Endothelial cell (in vitro differentiated cells): ENCODE data around the gene WWP2. TPM values are rescaled to one million over a fixed set of nuclear protein-coding genes. Genes with fewer than 3 reads are reported as not detected.

ENCODE experiments used
- DNase-seq: peaks from one replicate; pipeline ENCODE4 v3.0.0; 2021; ENCODE audit warnings: low spot score
- H3K27ac Mint-ChIP-seq: one replicate; pipeline ENCODE4 v1.8.0; 2021; ENCODE audit warnings: mixed read lengths, inconsistent platforms; ENCODE audit not compliant: unreplicated experiment
- H3K27me3 Mint-ChIP-seq: one replicate; pipeline ENCODE4 v1.8.0; 2021; ENCODE audit warnings: mild to moderate bottlenecking, moderate library complexity, mixed read lengths, inconsistent platforms; ENCODE audit not compliant: unreplicated experiment
- H3K36me3 Mint-ChIP-seq: one replicate; pipeline ENCODE4 v1.8.0; 2021; ENCODE audit warnings: mild to moderate bottlenecking, low read depth, mixed read lengths, inconsistent platforms; ENCODE audit not compliant: unreplicated experiment
- H3K4me1 Mint-ChIP-seq: one replicate; pipeline ENCODE4 v1.8.0; 2021; ENCODE audit warnings: mild to moderate bottlenecking, mixed read lengths, inconsistent platforms; ENCODE audit not compliant: unreplicated experiment
- H3K4me3 Mint-ChIP-seq: one replicate; pipeline ENCODE4 v1.8.0; 2021; ENCODE audit warnings: mild to moderate bottlenecking, mixed read lengths, inconsistent platforms; ENCODE audit not compliant: unreplicated experiment
- H3K9me3 Mint-ChIP-seq: one replicate; pipeline ENCODE4 v1.8.0; 2021; ENCODE audit warnings: mixed read lengths, inconsistent platforms; ENCODE audit not compliant: unreplicated experiment
- total RNA-seq: library from RNA; stranded (reverse); fragmentation: NEBNext Ultra II Directional; extraction: Animal tissue kit (Norgen Biotek cat#: 25700); gene quantifications from one replicate; pipeline ENCODE4 v1.2.1, GENCODE V29; 2021; ENCODE audit not compliant: unreplicated experiment
- TF ChIP-seq, protein P1 (sequence below): fragments of 200-600 bp; sonication (generic); IDR thresholded peaks from one replicate; pipeline ENCODE4 v1.5.0; 2021; ENCODE audit warnings: antibody characterized with exemption; ENCODE audit not compliant: unreplicated experiment

Gene WWP2
- total RNA-seq, 1 donor from 2014 or later: 35.3 TPM

- Mint-ChIP-seq H3K9me3 (no peaks in the 10 kb centered on the region), H3K27ac (no peak overlapping the region), H3K4me1 (no peaks in the 10 kb centered on the region), H3K27me3 (peaks cover 1% of the 10 kb centered on the region), H3K36me3 (peaks cover 14% of the 10 kb centered on the region), H3K4me3 (no peak overlapping the region)
- DNase-seq: no peak
- TF ChIP-seq, protein P1, sequence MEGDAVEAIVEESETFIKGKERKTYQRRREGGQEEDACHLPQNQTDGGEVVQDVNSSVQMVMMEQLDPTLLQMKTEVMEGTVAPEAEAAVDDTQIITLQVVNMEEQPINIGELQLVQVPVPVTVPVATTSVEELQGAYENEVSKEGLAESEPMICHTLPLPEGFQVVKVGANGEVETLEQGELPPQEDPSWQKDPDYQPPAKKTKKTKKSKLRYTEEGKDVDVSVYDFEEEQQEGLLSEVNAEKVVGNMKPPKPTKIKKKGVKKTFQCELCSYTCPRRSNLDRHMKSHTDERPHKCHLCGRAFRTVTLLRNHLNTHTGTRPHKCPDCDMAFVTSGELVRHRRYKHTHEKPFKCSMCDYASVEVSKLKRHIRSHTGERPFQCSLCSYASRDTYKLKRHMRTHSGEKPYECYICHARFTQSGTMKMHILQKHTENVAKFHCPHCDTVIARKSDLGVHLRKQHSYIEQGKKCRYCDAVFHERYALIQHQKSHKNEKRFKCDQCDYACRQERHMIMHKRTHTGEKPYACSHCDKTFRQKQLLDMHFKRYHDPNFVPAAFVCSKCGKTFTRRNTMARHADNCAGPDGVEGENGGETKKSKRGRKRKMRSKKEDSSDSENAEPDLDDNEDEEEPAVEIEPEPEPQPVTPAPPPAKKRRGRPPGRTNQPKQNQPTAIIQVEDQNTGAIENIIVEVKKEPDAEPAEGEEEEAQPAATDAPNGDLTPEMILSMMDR: no peak
Observed at GRCh38 chr16:69816996-69817395, 54.9 kb downstream of the WWP2 start.

GRCh38 chr16:69818891-69819545 is 56.9 kb downstream of the WWP2 start:
- peaks cover 1% of the 10 kb centered on the region for H3K27me3 Mint-ChIP-seq
- TF ChIP-seq, protein P1: no peak
- H3K36me3 Mint-ChIP-seq: peaks cover 17% of the 10 kb centered on the region
- H3K4me1 Mint-ChIP-seq: peaks cover 9% of the 10 kb centered on the region
- H3K9me3 Mint-ChIP-seq: no peaks in the 10 kb centered on the region
- H3K4me3 Mint-ChIP-seq: no peak overlapping the region
- DNase-seq: no peak
- no peak overlapping the region for H3K27ac Mint-ChIP-seq

- no peaks in the 10 kb centered on the region for H3K9me3 Mint-ChIP-seq
- peaks cover 12% of the 10 kb centered on the region for H3K4me1 Mint-ChIP-seq
- H3K27me3 Mint-ChIP-seq: peaks cover 1% of the 10 kb centered on the region
- TF ChIP-seq, protein P1: no peak
- H3K4me3 Mint-ChIP-seq: no peak overlapping the region
- no peak for DNase-seq
- H3K36me3 Mint-ChIP-seq: peaks cover 17% of the 10 kb centered on the region
- H3K27ac Mint-ChIP-seq: no peak overlapping the region
Observed at GRCh38 chr16:69820926-69821541, 58.9 kb downstream of the WWP2 start.

- no peaks in the 10 kb centered on the region for H3K9me3 Mint-ChIP-seq
- H3K4me1 Mint-ChIP-seq: peaks cover 12% of the 10 kb centered on the region
- H3K4me3 Mint-ChIP-seq: no peak overlapping the region
- no peak overlapping the region for H3K27ac Mint-ChIP-seq
- TF ChIP-seq, protein P1: no peak
- H3K27me3 Mint-ChIP-seq: peaks cover 1% of the 10 kb centered on the region
- DNase-seq: no peak
- peaks cover 17% of the 10 kb centered on the region for H3K36me3 Mint-ChIP-seq
Observed at GRCh38 chr16:69821844-69822173, 59.7 kb downstream of the WWP2 start.

DNA sequence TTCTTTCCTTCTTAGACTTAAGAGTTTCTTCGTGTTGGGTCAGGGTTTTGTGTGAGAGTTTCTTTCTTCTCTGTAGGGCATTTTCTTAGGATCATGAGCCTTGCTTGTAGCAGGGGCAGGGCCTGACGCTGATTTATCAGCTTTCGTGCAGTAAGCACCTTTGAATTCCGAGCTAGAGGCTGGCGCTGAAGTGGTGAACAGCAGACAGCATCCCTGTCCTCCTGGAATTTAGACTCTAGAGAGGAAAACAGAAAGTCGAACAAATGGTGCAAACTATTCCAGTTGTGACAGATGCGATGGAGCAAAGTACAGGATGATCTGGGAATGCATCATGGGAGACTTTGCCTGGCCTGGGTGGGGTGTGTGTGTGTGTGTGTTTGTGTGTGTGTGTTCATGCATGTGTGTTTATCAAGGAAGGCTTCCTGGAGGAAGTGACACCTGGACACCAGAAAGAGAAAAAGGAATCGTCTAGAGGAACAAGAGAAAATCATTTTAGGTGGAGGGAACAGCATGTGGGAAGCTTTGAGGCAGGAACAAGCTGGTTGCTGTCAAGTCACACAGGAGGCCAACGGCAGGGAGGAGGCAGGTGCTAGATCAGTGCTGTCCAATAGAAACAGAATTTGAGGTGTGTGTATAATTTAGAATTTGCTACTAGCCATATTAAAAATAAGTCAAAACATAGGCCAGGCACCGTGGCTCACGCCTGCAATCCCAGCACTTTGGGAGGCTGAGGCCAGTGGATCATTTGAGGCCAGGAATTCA is 60.2 kb downstream of the WWP2 start:
- no peaks in the 10 kb centered on the region for H3K9me3 Mint-ChIP-seq
- no peak overlapping the region for H3K4me3 Mint-ChIP-seq
- TF ChIP-seq, protein P1: no peak
- no peak overlapping the region for H3K27ac Mint-ChIP-seq
- peaks cover 12% of the 10 kb centered on the region for H3K4me1 Mint-ChIP-seq
- H3K36me3 Mint-ChIP-seq: peaks cover 17% of the 10 kb centered on the region
- peaks cover 1% of the 10 kb centered on the region for H3K27me3 Mint-ChIP-seq
- DNase-seq: no peak
